GM21576 (cell line): Measurements from ENCODE around the gene CMYA5.
"Not testable (repeated sequence)": the region's sequence is repeated elsewhere in the genome, so short reads cannot be mapped to it uniquely, and the experiment has no call there.

Source experiments
- ATAC-seq: cut with Tn5 transposase; IDR thresholded peaks from one replicate; pipeline ENCODE4 v1.9.1; 2021; ENCODE audit warnings: mild to moderate bottlenecking, moderate library complexity; ENCODE audit not compliant: unreplicated experiment

CMYA5 gene

DNA sequence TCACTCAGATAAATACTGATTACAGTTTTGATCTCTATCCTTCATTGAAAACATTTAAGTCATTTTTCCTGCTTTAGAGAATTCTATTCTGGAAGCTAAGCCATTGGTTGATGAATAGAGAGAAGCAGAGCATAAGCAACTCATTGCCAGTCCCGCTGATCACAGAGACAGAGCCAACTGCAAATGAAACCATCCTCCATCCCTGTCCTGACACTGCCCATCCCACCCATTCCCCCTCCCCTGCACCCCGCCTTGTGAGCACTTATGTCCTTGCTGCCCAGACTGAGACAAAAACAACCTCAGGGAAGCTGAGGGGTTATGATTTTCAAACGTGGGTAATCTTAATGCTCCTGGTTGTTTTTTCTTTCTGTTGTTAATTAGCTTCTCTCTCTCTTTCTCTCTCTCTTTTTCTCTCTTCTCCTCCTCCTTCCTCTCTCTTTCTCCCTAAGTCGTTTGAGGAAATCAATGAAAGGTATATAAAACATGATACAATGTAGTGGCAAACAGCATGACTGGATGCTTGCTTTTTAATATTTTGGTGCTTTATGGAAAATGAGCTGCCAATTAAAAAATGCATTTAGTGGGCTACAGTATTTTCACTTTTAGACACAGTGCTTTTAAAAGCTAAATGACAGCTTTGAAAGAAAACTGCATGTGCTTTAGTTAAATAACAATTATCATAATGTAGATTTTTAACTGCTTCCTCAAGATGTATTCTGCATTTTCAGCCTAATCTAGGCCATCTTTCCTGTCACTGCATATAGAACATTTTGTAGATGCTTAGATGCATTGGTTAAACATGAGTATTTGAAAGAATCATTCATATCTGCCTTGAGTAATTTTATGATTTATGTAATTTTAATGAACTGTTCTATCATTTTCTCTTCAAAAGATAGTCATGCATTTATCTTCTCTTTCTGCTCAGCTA is 57.3 kb downstream of the CMYA5 start:
- ATAC-seq = no peak

DNA sequence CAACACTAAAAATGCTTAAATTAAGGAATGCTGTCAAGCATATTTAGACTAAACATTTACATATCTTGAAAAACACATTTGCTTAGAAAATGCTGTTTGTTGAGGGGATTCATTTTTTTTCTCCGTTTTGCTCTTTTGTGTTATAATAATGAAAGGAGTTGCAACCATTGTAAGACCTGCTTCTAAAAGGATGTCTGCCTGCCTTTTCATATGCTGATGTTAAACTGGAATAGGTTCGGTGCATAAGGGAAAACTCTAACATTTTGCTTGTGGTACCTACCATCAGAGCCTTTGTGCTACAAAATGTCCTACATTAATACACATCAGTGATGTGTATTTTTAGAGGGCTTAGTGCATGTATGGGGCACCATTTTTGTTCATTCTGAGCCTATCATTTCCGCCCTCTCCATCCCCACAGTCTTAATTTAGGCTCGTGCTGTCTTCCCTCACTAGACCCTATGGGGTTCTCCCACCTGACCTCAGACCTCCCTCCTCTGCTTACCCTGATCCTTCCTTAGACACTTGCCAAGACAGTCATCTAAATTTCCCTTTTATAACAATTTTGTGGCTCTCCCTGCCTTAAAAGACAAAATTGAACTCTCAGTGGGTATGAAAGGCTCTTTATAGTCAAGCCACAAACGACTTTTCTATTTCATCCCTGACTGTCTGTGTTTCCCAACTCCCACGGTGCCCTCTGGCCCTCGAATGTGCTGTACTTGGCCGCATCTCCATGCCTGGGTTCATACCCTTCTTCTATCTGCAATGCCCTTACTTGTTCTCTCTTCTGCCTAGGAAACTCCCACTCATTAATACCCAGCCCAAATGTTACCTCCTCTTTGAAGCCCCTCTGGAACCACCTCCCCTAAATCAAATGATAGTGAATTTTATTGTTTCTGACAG is 61.2 kb downstream of the CMYA5 start:
- no peak for ATAC-seq

DNA sequence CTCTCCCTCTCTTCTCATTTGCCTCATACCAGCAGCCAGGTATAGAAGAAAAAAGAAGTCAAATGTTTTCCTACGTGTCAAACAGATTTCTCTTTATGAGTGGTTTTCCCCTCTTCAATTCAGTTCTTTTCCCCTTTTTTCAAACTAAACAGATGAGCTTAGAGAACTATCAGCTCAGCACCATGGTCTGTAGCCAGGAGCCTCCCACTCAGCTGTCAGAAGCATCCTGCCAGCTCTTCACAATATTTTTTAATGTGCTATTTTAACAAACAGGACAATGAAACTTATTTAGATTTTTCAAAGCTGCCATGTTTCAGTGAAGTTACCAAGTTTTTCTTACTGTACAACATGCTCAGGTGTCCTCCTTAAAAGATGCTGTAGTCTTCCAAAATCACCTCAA is 63.5 kb downstream of the CMYA5 start:
- no peak for ATAC-seq

DNA sequence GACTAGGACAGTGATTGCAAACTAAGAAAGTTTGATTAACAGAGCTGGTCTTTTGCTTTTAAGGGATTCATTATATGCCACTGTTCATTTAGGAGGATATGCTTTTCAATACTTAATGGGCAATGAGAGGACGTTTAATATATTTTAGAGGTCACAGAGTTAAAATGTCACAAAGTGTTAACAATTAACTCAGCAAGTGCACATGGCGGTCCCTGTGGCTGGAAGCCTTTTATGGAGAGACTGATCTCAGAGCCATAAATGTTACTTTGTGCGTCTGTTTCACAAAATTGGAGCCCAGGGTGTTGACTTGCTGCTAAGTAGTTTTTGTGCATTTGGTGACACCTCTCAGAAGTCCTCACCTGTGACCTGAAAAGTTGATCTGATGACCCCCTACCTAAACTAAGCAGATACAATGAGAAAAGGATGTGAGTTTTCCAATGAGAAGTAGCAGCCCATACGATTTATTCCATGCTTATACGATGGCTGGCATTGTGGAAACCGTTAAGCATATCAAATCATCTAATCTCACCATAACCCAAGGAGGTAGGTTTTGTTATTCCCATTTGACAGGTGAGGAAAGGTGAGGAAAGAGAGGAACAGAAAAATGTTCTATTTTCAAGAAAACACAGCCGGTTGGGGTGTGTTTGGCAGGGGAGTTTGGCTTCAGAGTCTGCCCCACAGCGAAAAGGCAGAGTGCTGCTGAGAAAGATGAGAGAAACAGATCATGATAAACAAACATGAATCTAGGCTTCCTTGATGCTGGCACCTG is 64.4 kb downstream of the CMYA5 start:
- ATAC-seq = no peak

DNA sequence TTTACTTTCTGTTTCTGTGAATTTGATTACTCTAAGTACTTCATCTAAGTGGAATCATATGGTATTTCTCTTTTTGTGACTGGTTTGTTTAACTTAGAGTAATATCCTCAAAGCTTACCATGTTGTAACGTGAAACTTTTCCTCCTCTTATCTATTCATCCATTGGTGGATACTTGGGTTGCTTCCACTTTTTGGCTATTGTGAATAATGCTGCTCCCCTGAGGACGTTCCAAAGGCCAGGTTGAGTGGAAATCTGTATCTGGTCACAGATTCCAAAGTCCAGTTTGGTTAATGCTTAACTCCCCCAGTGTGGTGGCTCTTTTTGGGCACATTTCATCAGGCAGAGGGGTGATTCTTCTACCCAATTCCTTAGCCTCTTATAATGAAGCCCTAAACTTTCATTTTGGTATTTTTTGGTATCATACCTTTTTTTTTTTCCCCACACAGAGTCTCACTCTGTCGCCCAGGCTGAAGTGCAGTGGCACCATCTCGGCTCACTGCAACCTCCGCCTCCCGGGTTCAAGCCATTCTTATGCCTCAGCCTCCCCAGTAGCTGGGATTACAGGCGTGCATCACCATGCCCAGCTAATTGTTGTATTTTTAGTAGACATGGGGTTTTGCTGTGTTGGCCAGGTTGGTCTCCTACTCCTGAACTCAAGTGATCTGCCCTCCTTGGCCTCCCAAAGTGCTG is 65.4 kb downstream of the CMYA5 start:
- ATAC-seq = no peak

DNA sequence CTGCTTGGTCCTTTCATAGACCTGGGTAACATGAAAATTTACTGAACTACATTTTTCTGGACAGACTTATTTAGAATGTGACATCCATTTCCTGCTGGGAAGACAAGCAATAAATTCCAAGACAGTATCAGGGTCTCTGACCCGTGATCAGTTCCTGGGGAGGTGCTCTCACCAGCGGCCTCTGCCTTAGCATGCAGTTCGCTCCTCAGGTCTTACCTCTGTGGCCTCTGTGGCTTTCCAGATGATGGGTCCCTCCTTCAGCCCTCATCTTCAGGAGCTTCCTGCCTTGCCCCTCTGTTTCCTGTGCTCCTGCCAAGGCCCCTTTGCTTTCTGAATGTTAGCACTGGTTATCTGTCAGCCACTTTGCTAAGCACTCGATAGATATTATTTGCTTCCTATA is 66.4 kb downstream of the CMYA5 start:
- ATAC-seq = no peak

DNA sequence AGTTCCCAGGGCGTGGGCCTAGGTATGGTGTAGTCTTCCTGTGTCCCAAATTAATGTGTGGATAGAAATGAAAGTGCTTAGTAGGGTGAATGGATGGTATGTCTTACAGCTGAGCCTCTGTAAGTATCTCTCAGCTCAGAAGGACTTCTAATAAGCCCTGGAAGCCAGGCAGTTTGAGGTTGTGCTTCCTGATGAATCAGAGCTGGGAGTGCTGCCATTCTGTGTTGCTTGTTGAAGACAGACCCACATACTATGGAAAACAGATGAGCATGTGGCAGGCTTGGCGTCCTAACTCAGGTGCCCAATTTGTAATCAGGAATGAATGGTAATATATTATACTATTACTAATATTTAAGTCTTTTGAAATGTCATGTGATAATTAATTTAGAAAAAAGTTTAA is 69.8 kb downstream of the CMYA5 start:
- ATAC-seq = no peak

DNA sequence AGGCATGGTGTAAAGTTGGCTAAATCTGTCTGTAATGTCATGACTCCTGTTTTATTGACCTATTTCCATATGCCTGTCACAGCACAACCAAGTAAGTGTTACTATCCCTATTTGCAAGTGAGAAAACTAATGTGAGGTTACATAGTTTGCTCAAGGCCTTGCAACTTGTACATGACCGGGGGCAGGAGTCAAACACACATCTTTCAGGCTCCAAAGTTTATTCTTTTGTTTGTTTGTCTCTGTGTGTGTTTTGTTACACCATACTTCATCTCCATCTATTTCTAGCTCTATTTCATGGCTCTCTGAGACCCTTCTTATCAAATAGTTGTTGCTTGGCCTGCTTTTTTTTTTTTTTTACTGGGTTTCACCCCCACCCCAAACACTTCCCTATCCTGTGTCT is 70.2 kb downstream of the CMYA5 start:
- ATAC-seq = no peak

DNA sequence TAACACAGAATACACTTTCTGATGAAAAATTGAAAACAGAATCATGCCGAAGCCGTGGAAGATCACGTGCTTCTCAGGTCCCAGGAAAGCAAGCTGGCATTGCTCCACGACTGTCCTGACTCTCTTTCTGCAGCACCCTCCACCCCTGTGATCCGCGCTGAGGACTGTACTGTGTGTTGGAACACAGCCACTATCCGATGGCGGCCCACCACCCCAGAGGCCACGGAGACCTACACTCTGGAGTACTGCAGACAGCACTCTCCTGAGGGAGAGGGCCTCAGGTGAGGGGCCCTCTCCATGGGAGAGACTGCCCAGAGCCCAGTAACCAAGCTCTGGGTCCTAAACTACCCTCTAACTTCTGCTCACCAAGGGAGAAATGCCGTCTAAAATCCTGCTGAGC is 73.3 kb downstream of the CMYA5 start:
- no peak for ATAC-seq

DNA sequence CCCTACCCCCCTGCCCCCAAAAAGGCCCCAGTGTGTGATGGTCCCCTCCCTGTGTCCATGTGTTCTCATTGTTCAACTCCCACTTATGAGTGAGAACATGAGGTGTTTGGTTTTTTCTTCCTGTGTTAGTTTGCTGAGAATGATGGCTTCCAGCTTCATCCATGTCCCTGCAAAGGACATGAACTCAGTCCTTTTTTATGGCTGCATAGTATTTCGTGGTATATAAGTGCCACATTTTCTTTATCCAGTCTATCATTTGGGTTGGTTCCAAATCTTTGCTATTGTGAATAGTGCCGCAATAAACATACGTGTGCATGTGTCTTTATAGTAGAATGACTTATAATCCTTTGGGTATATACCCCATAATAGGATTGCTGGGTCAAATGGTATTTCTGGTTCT is 74.5 kb downstream of the CMYA5 start:
- ATAC-seq = not testable (repeated sequence)

DNA sequence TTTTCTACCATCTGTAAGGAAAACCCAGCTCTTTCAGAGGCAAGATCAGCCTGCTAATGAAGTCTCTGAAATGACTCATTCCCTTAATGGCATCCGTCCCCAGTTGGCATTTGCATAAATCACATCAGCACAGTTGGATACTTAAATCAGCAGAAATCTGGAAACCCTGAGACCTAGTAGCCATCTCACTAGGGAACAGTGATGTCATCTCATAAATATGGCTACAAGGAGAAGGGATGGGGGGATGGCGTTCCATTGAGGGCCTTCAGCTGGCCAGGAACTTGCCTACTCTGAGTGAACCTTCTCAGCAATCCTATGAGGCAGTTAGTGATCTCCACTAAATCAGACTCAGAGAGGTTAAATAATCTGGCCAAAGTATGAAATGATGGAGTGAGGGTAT is 81.8 kb downstream of the CMYA5 start:
- no peak for ATAC-seq

DNA sequence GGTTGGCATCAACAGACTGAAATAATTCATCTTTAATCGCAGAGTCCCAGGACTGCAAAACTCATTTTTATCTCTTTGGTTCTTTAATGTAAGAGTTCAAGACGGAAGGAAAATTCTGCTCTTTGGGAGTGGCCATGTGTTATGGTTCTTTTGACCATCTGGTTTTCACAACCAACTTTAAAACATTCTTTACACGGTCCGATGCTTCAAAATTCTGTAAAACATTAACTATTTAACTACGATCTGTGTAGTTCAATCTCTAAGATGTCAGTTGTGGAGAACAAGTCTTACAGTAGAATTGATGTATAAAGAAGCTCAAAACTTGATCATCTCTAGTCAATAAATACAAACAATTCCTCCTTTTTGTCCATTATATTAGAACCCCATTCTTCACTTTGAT is 83.0 kb downstream of the CMYA5 start:
- no peak for ATAC-seq

DNA sequence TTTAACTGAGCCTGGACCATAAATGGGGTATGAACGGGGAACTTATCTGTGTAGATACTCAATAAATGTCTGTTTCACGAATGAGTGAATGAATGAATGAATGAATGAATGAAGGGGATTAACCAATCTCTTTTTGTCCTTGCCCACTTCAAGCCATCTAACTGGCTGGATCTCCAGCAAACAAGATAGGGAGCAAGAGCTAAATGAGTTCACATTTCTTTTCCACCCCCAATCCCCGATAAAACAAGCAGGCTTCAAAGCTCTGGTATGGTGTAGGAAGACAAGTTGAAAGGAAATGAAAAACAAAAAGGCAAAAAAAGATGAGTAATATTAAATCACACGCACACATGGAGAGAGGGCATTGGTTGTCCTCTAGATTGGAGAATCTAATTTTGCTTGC is 84.0 kb downstream of the CMYA5 start:
- ATAC-seq = no peak

DNA sequence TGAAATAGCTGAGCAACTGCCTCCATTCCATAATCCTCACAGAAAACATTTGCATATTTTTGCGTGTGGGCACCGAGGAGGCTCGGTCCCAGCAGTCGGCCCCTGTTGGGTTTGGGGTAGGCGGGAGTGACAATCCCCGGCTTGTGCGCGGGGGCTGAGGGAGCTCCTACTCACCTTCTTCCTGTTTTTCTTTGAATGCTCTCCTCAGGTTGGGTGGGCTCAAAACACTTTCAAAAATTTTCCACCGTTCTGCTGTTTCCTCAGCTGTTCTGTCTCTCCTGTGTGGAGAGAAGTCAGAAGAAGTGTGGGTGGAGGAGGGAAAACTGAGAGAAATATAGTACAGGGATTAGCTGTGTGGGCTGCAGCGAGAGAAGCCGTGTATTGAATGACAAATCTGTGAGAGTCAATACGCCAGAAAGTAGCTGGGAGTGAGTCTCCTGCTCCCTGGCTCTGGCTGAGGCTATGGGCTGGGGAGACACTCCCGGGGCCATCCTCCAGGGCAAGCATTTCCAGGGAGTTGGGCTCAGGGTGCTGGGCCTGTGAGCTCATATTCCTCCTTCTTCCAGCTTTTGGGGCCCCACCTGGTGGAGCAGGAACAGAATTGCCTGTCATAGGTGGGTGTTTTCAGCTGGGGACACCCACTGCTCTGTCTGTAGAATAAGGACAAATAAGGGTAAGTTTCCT is 84.7 kb downstream of the CMYA5 start:
- ATAC-seq = no peak

DNA sequence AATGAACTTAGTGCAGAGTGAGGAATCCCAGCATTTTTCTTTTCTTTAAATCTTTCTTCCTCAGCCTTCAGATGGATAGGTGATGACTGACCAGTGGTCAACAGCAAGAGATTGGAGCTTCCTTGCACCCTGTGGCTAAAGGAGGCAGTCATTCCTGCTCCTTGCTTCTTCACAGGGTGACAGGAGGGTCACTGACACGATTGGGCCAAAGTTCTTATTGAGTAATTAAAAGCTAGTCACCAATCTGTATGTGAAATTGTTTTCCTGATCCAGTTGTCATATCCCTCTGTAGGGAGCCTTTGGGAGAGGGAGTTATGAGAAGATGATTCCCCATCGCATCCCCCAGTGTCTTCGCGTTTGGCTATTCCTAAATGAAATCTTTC is 85.2 kb downstream of the CMYA5 start:
- no peak for ATAC-seq

DNA sequence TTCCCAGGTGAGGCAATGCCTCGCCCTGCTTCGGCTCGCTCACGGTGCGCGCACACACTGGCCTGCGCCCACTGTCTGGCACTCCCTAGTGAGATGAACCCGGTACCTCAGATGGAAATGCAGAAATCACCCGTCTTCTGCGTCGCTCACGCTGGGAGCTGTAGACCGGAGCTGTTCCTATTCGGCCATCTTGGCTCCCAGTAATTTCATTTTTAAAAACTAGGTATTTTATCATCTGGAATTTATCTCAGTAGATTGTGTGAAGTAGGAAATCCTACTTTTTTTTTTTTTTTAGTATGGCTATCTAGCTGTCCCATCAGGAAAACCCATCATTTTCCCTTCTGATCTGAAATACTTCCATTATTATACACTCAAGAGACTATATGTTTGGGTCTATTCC is 95.1 kb downstream of the CMYA5 start:
- not testable (repeated sequence) for ATAC-seq

DNA sequence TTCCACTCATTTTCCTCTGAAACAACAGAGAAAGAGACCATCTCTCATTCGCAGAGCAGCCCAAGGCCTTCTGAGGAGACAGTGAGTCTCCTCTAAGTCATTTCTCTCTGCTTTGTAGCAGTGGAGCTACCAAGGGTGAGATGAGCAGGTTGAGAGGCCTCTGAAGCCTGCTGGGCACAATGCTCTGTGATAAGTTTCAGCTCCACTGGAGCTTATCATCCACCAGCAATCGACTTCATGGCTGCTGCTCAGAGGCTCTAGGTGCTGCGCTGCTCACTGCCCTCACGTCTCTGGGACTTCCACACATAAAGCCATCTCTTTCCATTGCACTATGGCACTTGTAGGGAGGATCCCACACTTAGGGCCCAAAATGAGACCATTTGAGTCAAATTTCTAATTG is 96.3 kb downstream of the CMYA5 start:
- no peak for ATAC-seq

DNA sequence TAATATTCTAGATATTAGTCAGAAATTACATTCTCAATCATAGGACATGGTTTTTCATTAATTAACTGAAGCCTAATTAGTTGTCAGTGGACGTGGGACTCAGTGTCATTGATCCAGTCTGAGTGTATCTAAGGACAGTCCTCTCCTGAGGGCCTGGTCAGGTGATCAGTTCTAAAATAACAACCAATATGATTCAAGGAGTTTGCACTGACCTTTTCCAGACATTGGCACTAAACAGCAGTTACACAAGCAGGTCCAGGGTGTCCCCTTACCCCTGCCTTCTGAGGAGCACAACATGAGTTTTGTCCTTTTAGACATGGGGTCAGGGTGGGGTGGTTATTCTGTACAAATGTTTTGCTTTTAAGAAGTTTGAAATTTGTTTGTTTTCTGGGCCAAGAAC is 97.8 kb downstream of the CMYA5 start:
- no peak for ATAC-seq

DNA sequence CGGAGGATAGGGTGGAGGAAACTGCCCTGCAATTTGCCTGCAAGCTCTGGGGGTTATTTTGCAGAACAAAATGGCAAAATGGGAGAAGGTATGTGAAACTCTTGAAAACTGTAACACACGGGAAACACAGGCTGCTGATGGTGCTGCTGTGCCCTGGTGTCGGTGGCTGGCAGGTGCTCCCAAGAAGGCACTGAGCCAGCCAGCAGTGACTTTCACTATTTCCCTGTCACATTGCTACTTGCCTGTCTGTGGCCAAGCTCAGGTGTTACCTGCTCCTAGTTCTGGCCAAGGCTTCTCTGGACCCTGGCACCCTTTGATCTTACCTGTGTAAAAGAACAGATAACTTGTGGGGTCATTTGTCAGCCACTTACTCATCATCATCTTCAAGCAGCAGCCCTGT is 102.2 kb downstream of the CMYA5 start:
- ATAC-seq = no peak

DNA sequence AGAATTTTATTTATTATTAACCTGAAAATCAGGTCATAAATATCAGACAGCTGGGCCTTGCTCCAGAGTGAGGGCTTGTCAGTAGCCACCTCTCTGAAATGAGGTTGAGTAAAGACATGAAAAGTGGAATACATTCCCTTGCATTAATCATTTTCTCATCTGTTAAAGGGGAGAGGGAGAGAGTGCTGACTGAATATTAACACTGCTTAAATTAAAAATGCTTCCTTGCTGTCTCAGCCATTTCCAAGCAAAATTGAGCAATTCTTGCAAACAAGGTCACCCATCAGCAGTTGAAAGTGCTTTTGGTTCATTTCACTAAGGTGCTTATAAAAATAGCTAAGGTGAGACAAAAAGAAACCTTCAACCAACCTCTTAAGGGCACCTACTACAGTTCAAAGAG is 102.8 kb downstream of the CMYA5 start:
- no peak for ATAC-seq
